VCaP (cell line): ENCODE measurements around the gene OR8H1.

ENCODE experiments used
- H3K27ac ChIP-seq: fragments of 450-650 bp; 2 replicates; pipeline ENCODE4 v1.5.1; 2017
- CTCF ChIP-seq: fragments of 450-650 bp; conservative IDR thresholded peaks from 2 replicates; pipeline ENCODE4 v1.5.1; 2017; ENCODE audit warnings: mild to moderate bottlenecking, moderate library complexity

OR8H1 gene

DNA sequence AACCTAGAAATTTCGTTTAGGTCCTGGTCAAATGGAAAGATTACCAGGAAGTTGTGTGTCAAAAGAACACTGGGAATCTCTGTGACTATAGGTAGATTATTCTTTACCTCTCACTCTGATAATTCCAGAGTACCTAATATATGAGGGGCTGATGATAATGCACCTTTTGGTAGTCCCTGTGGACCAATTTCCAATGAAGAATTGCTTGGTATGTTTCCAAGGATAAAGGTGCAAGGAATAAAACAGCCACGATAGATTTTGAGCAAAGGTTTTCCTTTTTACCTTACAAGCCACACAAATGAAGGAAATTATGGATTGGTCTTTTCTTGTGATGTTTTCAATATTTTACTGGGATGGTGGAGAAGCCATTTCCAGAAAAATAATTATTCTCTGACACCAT is at the start of gene OR8H1:
Gene OR8H1, minus strand, starts transcription at position 101 of the 400 bp plus-strand sequence. CDS start 1,192 bp downstream, outside the sequence.
- no peak within 1 kb of the TSS for H3K27ac ChIP-seq
- TF ChIP-seq CTCF, result no peak

DNA sequence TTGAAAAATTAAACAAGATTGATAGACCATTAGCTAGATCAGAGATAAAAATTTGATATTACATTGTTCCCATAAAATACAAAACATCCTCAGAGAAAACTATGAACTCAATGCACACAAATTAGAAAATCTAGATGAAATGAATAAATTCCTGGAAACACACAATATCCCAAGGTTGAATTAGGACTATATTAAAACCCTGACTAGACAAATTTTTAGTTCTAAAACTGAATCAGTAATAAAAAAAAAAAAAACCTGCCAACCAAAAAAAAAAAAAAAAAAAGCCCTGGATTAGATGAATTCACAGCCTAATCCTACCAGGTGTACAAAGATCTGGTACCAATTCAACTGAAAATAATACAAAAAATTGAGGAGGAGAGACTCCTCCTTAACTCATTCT is 48.2 kb upstream of the OR8H1 start:
- no peak overlapping the region for H3K27ac ChIP-seq
- no peak for TF ChIP-seq CTCF

GRCh38 chr11:56333156-56333555 is 41.1 kb upstream of the OR8H1 start:
- H3K27ac ChIP-seq, result no peak overlapping the region
- no peak for TF ChIP-seq CTCF

DNA sequence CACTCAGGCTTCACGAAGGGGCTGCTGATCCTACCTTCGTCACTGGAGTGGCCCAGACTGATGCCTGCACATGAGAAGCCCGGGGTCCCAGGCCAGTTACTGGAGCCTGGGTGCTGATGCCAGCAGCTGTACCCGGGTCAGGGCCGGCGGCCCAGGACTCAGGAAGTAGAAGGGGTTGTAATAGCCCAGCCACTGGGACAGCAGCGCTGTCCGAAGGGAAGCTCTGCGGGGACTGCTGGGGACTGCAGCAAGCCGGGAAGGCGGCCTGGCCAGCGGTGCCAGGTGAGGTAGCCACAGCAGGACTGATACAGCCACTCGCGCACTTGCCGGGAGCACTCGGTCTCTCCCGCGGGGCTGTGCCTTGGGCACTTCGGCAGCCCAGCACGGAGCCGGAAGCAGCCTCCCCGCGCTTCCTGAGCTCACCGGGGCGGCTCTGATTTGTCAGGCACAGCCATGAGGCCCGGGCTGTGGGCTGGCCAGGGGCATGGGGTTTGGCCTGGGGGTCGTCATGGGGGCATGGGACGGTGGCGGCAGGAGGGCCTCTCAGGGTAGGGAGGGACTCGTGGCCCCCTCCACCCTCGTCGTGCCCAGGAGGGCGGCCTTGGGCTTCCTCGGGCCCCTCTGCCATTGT is 39.9 kb upstream of the OR8H1 start:
- no peak for TF ChIP-seq CTCF
- no peak overlapping the region for H3K27ac ChIP-seq

DNA sequence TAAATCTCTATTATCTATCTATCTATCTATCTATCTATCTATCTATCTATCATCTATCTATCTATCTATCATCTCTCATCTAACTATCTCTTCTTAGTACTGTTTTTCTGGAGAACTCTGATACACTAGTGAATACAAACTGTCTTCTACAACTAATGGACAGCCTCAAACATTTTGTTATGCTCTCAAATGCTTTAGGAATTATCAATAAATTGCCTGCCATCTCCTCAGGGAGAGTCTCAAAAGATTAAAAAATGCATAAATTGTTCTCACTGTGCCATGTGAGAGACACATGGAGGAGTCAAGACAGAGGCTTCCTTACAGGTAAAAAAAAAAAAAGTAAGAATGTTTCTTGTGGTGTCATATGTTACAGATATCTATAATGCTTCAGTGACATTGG is 22.8 kb upstream of the OR8H1 start, which contains the start of gene OR8K3:
Gene OR8K3, plus strand, starts transcription at position 301 of the 400 bp plus-strand sequence. CDS start 3,163 bp downstream, outside the sequence.
- TF ChIP-seq CTCF, result no peak

DNA sequence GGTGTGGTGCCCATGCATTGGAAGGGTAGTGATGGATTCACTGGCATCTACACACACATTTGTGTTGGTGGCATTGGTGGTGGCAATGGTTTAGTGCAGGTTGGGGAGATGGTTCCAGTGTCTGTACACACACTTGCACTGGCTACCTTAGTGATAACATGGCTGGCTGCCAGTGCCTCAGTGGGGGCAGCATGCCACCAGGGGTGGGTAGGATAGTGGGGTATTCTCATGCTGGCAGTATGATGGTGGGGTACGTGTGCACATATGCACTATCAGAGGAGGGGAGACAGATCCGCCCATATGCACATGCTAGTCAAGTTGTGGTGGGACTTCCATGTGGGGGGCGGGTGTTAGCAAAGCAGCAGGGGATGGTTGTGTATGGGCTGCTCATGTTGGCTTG is 15.8 kb upstream of the OR8H1 start:
- H3K27ac ChIP-seq, result no peak overlapping the region
- TF ChIP-seq CTCF, result no peak

More for the DNA sequence above, 22.8 kb upstream of the OR8H1 start, which contains the start of gene OR8K3:
- no peak within 1 kb of the TSS for H3K27ac ChIP-seq

GRCh38 chr11:56296898-56297297 is 4.8 kb upstream of the OR8H1 start:
- no peak for TF ChIP-seq CTCF

More at GRCh38 chr11:56296898-56297297, 4.8 kb upstream of the OR8H1 start:
- H3K27ac ChIP-seq, result no peak overlapping the region
